Epidermal melanocyte (primary cell): Measurements from ENCODE around the gene KRTAP5-6.
"Not testable (repeated sequence)": the region's sequence is repeated elsewhere in the genome, so short reads cannot be mapped to it uniquely, and the experiment has no call there.

Experiments used
- DNase-seq: peaks from one replicate; pipeline ENCODE4 v3.0.0; 2011; ENCODE audit warnings: low spot score; ENCODE audit not compliant: insufficient read length

Gene KRTAP5-6

DNA sequence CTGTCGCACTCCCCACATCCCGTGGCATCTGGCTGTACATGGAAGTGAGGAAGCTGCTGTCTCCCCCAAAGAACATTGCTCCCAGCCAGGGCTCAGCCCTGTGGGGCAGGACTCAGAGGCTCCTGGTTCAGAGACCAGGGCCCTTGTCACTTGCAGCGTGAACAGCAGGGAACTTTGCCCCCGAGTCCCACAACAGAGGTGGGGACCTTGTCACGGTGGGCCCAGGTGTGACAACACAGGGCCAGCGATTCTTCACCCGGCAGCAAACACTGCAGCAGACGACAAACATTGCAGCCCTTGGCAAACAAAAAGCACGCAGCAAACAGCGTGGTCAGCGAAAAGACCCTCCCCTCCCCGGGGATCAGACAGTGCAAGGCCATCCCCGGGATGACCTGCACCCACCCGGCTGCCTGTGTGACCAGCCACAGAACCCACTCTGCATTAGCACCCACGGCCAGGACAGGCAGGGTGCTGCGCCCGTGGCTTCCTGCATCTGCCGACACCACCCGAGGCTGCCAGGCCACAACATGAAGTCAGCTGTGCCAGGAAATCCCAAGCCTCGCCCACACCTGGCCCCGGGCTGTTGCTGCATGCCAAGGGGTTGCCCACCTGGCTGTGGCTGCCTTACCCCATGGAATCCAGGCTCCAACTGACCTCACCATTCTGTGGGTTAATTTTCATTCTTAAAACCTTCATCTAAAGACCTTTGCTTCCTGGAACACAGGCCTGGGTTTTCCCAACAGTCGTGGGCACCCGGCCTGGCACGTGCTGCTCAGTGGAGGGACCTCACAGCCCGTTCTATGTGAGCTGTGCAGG, 35.3 kb upstream of the KRTAP5-6 start:
- DNase-seq: not testable (repeated sequence)

DNA sequence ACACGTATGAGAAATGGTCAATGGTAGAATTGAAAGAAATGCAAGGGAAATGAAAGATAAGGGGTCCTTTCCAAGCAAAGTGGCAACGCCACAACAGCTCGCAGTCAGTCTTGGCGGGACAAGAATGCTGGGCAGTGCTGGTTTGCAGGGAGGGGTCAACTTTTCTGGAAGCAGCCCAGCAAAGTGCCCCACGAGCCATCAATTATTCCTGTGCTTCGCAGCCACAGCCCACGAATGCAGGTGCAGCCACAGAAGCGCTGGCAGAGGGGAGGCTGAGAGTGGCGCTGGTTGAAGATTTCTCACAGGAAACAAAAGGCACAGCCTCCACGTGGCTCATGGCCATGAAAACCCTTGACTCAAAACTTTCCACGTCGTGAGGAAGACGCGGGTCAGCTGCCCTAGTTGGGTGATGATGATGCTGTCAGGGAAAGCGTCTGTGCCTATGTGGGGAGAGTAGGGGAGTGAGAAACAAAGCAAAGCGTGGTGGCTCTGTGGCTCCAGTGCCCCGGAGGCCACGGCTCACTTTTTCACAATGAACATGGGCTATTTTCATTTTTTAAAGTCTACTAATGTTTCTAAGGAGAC, 34.2 kb upstream of the KRTAP5-6 start:
- not testable (repeated sequence) for DNase-seq

DNA sequence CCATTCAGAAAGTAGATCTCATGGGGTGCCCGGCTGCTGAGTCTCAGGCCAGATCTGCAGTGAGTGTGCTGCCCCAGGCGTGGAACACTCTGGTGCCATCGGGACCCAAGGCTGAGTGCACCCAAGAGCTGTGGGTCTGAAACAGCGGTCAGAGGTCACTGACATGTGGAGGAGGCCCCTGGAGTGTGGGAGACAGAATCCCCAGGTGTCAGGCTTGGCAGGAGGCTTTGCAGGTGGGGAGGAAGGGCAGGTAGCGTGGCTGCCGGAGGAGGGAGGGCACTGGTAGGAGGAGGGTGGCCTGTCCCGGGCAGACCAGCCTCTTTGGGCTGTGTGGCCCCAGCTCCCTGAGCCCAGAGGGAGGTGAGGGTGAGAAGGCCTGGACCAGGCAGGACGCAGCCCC, 31.7 kb upstream of the KRTAP5-6 start:
- no peak for DNase-seq

DNA sequence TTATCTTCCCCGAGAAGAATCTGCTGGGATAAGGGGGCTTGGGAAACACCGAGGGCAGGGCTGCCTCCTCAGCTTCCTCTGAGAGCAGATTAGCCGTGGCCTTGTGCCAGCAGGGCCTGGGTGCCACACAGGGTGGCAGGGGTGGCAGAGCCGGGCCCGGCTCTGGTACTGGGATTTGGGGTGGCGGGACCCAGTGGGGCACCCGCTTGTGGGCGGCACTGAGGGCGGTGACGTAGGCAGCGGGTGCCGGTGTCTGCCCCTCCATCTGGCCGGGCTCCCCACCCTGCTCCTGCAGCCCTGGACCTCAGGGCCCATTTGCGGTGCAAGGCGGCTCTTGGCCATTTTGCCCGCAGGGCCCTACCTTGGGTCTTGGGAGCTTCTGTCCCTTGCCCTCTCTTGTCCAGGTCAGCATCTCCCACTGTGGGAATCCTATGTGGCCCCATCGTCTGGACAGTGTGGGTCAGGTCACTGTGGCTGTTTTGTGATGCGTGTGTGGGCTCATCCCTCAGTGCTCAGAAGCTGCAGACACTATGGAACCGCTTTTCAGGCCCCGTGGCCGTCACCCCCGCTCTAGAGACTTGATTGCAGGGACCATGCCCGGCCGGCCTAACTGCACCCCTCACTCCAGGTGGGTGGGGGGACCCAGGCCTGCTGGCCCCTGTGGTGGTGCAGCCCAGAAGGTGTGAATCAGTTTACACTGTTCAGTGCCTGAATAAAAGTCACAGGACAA, 29.7 kb upstream of the KRTAP5-6 start:
- no peak for DNase-seq

DNA sequence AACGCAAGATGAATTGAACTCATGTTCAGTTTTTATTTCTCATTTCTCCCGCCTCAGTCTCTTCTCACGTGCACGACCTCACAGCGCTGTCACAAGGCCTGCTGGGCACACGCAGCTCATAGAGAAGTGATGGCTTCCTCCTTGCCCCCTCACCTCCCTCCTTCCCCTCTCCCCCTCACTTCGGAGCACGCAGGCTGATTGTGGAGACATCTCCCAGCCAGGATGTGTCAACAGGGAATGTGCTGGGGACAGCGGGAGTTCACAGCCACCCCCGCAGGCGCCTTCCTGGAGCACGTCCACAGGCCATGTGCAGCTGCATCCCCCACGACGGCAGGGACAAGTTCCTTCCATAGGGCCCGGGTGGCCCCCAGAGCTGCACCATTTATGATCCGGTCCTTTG, 29.1 kb upstream of the KRTAP5-6 start:
- DNase-seq: no peak

DNA sequence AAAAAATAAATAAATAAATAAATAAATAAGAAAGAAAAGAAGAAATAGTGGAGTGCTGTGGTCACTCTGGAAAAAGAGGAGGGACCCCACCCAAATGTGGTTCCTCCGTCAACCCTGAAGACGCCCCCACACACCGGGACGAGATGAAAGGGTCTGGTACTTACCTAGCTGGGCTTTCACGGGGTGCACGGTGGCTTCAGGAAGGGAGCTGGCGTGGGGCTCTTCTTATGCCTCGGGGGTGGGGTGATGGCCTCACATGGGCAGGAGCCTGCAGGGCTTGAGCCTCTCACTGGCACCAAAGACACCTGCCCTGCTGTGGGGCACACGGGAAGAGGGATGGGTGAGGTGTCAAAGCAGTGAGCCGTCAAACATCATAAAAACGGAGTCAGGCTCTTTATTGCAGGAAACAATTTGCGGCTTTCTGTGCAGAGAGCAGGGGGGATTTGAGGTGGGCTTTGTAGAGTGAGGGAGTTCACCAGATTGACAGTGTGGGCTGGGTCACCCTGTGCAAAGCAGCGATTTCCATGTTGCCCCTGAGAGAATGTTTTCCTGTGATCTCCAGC, 28.0 kb upstream of the KRTAP5-6 start:
- DNase-seq: no peak

DNA sequence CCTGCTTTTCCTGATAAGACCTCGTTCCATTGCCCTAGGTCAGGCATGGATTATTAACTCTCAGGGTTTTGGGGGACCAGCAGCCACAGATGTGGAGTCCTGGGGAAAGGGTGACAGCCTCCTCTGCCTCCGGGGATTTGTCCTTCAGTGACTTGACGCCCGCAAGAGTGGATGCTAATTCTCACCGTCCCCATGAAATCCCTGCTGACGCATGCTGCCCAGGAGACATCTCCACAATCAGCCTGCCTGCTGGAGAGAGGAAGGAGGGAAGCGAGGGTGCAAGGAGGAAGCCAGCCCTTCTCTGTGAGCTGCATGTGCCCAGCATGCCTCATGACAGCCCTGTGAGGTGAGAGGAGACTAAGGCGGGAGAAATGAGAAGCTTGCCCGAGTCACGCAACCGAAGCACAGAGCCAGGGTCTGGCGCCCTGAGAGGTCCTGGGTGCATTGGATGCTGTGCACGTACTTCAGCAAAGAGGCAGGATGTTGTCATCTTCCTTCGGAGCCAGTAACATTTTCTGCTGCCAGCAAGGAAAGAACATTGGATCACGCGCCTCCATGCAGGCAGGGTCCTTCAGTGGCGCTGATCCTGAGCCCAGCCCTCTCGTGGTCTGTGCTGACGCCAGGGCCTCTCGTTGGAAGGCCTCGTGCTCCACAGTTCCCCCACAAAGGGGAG, 27.3 kb upstream of the KRTAP5-6 start:
- no peak for DNase-seq

DNA sequence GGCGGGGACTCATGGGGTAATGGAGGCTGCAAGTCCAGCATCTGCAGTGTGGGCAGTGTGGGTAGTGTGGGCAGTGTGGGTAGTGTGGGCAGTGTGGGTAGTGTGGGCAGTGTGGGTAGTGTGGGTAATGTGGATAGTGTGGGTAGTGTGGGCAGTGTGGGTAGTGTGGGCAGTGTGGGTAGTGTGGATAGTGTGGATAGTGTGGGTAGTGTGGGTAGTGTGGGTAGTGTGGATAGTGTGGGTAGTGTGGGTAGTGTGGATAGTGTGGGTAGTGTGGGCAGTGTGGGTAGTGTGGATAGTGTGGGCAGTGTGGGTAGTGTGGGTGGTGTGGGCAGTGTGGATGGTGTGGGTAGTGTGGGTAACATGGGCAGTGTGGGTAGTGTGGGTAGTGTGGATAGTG, 26.5 kb upstream of the KRTAP5-6 start:
- not testable (repeated sequence) for DNase-seq

DNA sequence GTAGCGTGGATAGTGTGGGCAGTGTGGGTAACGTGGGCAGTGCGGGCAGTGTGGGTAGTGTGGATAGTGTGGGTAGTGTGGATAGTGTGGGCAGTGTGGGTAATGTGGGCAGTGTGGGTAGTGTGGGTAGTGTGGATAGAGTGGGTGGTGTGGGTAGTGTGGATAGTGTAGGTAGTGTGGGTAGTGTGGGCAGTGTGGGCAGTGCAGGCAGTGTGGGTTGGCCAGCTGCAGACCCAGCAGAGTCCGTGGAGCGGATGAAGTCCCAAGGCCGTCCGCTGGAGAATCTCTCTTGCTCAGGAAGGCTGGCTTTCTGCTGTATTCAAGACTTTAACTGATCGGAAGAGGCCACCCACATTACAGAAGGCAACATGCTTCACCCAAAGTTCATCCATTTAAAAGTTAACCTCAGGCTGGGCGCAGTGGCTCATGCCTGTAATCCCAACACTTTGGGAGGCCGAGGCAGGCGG, 26.1 kb upstream of the KRTAP5-6 start:
- DNase-seq: no peak

DNA sequence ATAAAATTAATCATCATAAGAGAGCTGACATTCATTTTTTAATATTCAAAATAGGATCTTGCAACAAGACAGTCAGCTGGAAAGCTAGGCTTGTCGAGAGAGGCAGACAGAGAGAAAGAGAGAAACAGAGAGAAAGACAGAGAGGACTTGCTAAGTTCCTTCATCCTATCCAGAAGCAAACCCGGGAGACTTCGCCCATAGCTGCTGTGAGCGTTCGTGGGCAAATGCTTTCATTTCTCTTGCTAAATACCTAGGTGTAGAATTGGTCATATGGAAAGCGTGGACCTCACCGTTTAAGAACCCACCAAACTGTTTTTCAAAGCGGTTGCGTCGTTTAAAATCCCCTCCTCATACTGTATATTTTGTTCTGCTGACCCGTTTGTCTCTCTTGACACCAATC, 25.3 kb upstream of the KRTAP5-6 start:
- DNase-seq: no peak

DNA sequence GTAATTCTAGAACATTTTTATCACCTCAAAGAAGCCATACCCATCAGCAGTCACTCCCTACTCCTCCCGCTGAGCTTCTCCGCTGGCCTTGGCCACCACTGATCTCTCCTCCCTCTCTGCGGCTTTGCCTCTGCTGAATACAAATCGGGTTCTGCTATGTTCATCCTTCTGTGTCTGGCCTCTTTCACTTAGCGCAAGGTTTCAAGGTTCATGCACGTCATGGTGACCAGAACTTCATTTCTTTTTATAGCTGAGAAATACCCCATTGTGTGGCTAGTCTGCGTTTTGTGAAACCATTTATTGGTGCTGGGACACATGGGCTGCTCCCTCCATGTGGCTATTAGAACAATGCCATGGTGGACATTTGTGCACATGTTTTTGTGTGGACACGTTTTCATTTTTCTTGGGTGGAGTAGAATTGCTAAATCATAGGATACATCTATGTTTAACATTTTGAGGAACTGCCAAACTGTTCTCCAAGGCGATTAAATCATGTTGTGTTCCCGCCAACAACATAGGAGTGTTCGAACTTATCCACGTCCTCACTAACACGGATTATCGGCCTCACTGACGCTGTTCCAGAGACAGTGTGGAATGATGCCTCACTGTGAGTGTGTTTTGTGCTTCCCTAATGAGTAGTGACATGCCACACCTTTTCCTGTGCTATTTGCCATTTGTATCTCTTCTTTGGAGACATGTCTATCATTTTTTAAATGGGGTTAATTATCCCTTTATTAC, 24.2 kb upstream of the KRTAP5-6 start:
- no peak for DNase-seq

DNA sequence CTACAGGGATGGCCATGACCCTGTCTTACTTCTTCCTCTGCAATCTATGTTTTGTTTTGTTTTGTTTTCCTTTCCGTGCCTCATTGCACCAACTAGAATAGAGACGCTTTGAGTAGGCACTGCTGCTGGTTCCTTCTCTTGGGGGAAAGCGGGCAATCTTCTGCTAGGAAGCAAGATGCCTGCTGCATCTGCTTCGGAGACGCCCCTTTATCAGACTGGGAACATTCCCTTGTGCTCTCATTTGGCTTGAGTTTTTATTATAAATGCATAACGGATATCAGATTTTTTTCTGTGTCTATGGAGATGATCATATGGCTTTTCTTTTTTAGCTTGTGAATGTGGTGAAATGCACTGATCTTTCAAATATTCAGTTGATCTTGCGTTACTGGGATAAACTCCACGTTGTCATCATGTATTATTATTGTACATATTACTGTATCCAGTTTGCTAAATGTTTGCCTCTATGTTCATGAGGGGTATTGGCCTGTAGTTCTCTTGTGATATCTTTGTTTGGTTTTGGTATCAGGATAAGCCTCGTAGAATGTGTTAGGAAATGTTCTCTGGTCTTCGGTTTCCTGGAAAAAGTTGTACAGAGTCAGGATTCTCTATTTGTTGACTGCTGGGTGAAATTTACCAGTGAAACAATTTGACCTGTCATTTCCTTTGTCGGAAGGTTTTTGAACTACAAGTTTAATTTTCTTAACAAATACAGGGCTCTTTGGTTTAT, 23.4 kb upstream of the KRTAP5-6 start:
- no peak for DNase-seq

DNA sequence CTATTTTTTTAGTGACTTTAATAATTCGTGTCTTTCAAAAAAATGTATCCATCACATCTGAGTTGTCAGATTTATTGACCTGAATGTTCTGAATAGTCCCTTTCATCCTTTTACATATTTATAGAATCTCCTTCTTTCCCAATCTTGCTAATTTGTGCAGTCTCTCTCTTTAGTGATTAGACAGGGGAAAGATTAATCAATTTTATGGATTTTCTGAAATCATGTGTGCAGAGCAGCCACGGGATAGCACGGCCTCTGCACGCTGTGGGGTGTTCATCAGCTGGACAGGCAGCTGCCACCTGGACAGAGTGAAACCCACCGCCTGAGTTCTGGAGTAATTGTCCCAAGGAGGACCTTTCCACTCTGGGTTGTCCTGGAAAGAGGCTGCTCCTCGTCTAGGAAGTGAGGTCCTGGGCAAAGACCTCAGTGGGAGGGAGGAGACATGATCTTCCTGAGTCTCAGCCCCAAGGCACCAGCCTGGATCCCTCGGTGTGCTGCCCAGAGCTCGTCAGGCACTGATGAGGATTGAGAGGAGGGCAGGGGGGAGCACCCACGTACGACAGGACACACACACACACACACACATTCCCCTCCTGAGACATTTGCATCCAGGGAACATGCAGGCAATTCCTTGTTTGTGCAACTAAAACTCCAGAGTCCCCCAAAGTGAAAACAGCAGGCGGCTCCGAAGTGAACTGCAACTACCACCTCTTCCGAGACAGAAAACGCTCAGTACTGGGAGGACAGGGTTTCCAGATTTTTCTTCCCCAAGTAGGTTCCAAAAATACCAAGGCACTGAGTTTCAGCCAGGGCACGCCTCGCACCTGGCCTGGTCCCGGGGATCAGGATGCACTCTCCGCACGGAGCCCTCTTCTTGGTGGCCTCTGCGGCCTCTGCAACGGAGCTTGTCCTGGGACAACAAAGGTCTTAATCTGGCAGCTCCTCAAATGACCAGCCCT, 22.5 kb upstream of the KRTAP5-6 start:
- no peak for DNase-seq

DNA sequence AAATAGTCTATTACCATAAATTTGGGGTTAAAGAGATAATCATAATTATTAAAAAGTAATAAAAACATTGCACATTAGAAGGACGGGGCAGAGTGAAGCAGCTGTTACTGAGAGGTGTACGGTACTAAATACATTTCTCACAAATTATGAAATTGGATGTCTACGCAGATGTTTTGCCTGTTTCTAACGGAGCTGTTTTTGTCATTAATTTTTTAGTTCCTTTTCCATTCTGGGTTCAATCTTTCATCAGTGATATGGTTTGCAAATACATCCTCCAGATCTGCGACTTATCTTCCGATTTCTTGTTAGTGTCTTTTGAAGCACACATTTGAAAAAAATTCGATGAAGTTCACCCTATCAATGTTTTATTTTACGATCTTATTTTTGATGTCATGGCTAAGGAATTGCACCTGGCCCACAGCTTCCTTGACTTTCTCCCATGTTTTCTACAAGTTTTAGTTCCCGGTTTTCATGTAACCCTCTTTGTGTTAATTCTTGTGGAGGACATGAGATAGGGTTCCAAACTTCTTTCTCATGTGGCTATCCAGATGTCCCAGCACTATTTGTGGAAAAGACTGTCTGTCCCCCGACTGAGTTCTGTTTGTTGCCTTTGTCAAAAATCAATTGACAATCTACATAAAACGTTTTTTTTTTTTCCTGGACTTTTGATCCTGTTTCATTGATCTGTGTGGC, 21.3 kb upstream of the KRTAP5-6 start:
- DNase-seq: no peak

DNA sequence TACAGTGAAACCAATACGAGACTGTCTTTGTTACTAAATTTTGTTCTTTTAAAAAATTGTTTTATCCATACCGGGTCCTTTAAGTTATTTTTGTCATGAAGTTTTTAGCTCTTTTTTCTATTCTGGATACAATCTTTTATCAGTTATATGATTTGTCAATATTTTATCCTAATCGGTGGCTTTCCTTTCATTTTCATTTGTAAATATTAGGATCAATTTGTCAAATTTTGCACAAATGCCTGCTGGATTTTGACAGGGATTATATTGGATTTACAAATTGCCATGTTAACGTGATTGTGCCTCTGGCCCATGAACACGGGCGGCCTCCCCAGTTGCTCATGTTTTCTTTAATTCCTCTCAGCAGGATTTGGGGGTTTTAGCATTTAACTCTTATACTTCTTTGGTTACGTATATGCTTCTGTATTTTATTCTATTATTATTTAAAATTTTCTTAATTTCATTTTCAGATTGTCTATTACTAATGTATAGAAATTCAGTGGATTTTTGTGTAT, 20.7 kb upstream of the KRTAP5-6 start:
- no peak for DNase-seq

DNA sequence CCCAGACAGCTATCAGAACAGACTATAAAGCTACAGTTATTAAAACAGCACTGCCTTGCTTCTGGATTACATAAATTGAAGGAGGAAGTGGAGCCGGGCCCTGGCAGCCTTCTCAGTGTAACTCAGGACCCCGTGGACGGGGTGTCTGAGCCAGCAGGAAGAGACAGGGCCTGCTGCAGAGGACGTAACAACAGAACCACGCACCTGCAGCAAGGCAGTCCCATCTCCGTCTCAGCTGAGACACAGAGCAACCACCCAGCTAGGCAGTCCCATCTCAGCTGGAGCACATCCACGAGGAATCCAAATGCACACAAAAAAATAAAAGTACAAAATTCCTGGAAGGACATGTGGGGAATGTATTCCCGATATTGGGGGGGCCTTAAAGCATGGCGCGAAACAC, 17.1 kb upstream of the KRTAP5-6 start:
- DNase-seq: no peak

DNA sequence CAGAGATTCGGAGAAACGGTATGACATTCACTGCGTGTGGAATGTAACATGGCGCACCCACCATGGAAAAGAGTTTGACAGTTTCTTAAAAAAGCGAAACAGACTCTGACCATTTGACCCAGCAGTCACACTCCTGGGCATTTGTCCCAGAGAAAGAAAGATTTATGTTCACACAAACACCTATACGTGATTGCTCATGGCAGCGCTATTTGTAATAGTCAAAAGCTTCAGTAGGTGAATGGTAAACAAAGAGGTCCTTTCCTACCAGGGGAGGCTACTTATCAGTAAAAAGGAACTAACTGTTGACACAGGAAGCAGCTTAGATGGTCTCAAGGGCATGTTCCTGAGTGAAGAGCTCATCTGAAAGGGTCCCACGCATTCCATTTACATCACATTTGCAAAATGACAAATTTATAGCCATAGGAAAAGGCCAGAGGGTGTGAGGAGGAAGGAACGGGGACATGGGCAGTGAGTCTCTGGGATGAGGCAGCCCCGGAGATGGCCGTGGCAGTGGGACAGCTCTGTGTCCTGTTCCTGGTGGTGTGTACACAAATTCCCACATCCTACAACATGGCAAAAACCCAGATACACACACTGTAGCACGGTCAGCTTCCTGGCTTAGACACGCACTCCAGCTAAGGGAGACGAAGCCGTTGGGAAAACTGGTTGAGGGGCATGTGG, 14.6 kb upstream of the KRTAP5-6 start:
- no peak for DNase-seq

DNA sequence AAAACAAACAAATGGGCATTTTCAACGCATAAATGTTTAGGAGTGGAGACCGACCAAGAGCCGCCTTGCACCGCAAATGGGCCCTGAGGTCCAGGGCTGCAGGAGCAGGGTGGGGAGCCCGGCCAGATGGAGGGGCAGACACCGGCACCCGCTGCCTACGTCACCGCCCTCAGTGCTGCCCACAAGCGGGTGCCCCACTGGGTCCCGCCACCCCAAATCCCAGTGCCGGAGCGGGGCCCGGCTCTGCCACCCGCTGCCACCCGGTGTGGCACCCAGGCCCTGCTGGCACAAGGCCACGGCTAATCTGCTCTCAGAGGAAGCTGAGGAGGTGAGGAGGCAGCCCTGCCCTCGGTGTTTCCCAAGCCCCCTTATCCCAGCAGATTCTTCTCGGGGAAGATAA, 13.8 kb upstream of the KRTAP5-6 start:
- not testable (repeated sequence) for DNase-seq
